ENCODE results near the gene ZSWIM1.

The ZSWIM1 gene

GRCh38 chr20:45919542-45920399 lies 38.7 kb downstream of the ZSWIM1 start:
- no peak for DNase-seq (ENCODE audit: low spot score)
- in situ Hi-C loops (cut with MboI; ENCODE audit: low sequenced_read_pairs, unreplicated experiment): no loop called here
- no peak for TF ChIP-seq CTCF (IDR thresholded peaks at IDR 0.05; ENCODE audit: borderline replicate concordance, control extremely low read depth, extremely low read depth, insufficient read depth, missing control alignments)

- in situ Hi-C loops (cut with MboI; ENCODE audit: low sequenced_read_pairs, unreplicated experiment): no loop called here
- no peak for DNase-seq (ENCODE audit: low spot score)
- no peak for TF ChIP-seq CTCF (IDR thresholded peaks at IDR 0.05; ENCODE audit: borderline replicate concordance, control extremely low read depth, extremely low read depth, insufficient read depth, missing control alignments)
Observed at GRCh38 chr20:45920462-45921336, 39.7 kb downstream of the ZSWIM1 start.

GRCh38 chr20:45921337-45922189 lies 40.5 kb downstream of the ZSWIM1 start:
- no peak for DNase-seq (ENCODE audit: low spot score)
- in situ Hi-C loops (cut with MboI; ENCODE audit: low sequenced_read_pairs, unreplicated experiment): no loop called here
- no peak for TF ChIP-seq CTCF (IDR thresholded peaks at IDR 0.05; ENCODE audit: borderline replicate concordance, control extremely low read depth, extremely low read depth, insufficient read depth, missing control alignments)

GRCh38 chr20:45924391-45925261 lies 43.6 kb downstream of the ZSWIM1 start:
- in situ Hi-C loops (cut with MboI; ENCODE audit: low sequenced_read_pairs, unreplicated experiment): no loop called here
- no peak for TF ChIP-seq CTCF (IDR thresholded peaks at IDR 0.05; ENCODE audit: borderline replicate concordance, control extremely low read depth, extremely low read depth, insufficient read depth, missing control alignments)
- DNase-seq (ENCODE audit: low spot score): no peak

- DNase-seq (ENCODE audit: low spot score): no peak
- in situ Hi-C loops (cut with MboI; ENCODE audit: low sequenced_read_pairs, unreplicated experiment): no loop called here
- TF ChIP-seq CTCF (IDR thresholded peaks at IDR 0.05; ENCODE audit: borderline replicate concordance, control extremely low read depth, extremely low read depth, insufficient read depth, missing control alignments): no peak
Observed at GRCh38 chr20:45925821-45926506, 44.9 kb downstream of the ZSWIM1 start.

Measured in GM13976 (cell line).